Smooth muscle cell of the brain vasculature (primary cell): Measurements from ENCODE around the gene SNCAIP.

Experiments
- DNase-seq: peaks from one replicate; pipeline ENCODE4 v3.0.0-alpha.2; 2012; ENCODE audit warnings: low read depth, low spot score

The SNCAIP gene

GRCh38 chr5:122311961-122312590, at the start of gene SNCAIP:
Gene SNCAIP, plus strand, starts transcription at chr5:122312237. Its CDS starts 78,898 bp downstream, at chr5:122391135.
- DNase-seq = no peak

GRCh38 chr5:122263352-122264030, 48.5 kb upstream of the SNCAIP start:
- no peak for DNase-seq

- DNase-seq = no peak
Measured at GRCh38 chr5:122264610-122265009, 47.4 kb upstream of the SNCAIP start.

GRCh38 chr5:122267185-122267584, 44.9 kb upstream of the SNCAIP start:
- no peak for DNase-seq

- no peak for DNase-seq
Measured at GRCh38 chr5:122273696-122274095, 38.3 kb upstream of the SNCAIP start.

- DNase-seq = no peak
Measured at GRCh38 chr5:122283592-122283991, 28.4 kb upstream of the SNCAIP start.

- no peak for DNase-seq
Measured at GRCh38 chr5:122286541-122286940, 25.5 kb upstream of the SNCAIP start.

- DNase-seq = no peak
Measured at GRCh38 chr5:122287101-122287500, 24.9 kb upstream of the SNCAIP start.

- DNase-seq = no peak
Measured at GRCh38 chr5:122291000-122291901, 20.8 kb upstream of the SNCAIP start.

GRCh38 chr5:122292332-122292731, 19.7 kb upstream of the SNCAIP start:
- no peak for DNase-seq

- DNase-seq = no peak
Measured at GRCh38 chr5:122295138-122295537, 16.9 kb upstream of the SNCAIP start.

- no peak for DNase-seq
Measured at GRCh38 chr5:122296871-122297270, 15.2 kb upstream of the SNCAIP start.

GRCh38 chr5:122297587-122298298, 14.3 kb upstream of the SNCAIP start:
- DNase-seq = no peak

GRCh38 chr5:122300374-122300773, 11.7 kb upstream of the SNCAIP start:
- DNase-seq = no peak

GRCh38 chr5:122301016-122301415, 11.0 kb upstream of the SNCAIP start:
- DNase-seq = no peak

GRCh38 chr5:122304471-122305215, 7.4 kb upstream of the SNCAIP start:
- DNase-seq = no peak

- DNase-seq = no peak
Measured at GRCh38 chr5:122306461-122306860, 5.6 kb upstream of the SNCAIP start.

GRCh38 chr5:122310889-122311288, 1.1 kb upstream of the SNCAIP start:
- DNase-seq = no peak

- DNase-seq = no peak
Measured at GRCh38 chr5:122311497-122311960, 508 bp upstream of the SNCAIP start.

- DNase-seq = no peak
Measured at GRCh38 chr5:122312591-122313406, 762 bp downstream of the SNCAIP start.
